Activated T-cell treated with anti-CD3 and anti-CD28 coated beads, Interleukin-2, amount 50 U/mL, for 4 hours (primary cell): ENCODE results near the gene ACACA. TPM values are rescaled to one million over a fixed set of nuclear protein-coding genes. Genes with fewer than 3 reads are reported as not detected.

ENCODE experiments used
- ATAC-seq, 2 donors: fragments of 200-7000 bp; cut with Tn5 transposase; one replicate each; pipeline ENCODE4 v1.10.0; 2021
- DNase-seq: peaks from one replicate; pipeline ENCODE4 v3.0.0-alpha.2; 2020
- H3K27me3 Mint-ChIP-seq: one replicate; pipeline ENCODE4 v1.8.0; 2021; ENCODE audit warnings: low read depth, mixed read lengths
- H3K36me3 Mint-ChIP-seq: one replicate; pipeline ENCODE4 v1.8.0; 2022; ENCODE audit warnings: mixed read lengths; ENCODE audit not compliant: insufficient read depth
- H3K4me1 Mint-ChIP-seq: one replicate; pipeline ENCODE4 v1.8.0; 2021; ENCODE audit warnings: low read depth, mixed read lengths
- H3K4me3 Mint-ChIP-seq: one replicate; pipeline ENCODE4 v1.8.0; 2021; ENCODE audit warnings: mild to moderate bottlenecking, moderate library complexity, mixed read lengths
- H3K9me3 Mint-ChIP-seq: one replicate; pipeline ENCODE4 v1.8.0; 2021; ENCODE audit warnings: mixed read lengths
- total RNA-seq, 3 donors: library from RNA; stranded (reverse); gene quantifications; one replicate each; pipeline ENCODE4 v1.2.1, GENCODE V29; 2021

Gene ACACA
- total RNA-seq, 3 donors from 2014 or later, result 58.7 to 65.5 (median 61.2) TPM

- no peak for ATAC-seq
- no peaks in the 10 kb centered on the region for H3K9me3 Mint-ChIP-seq
- no peak overlapping the region for H3K4me3 Mint-ChIP-seq
These were observed 174.7 kb downstream of the ACACA start for GRCh38 chr17:37231887-37232286.

GRCh38 chr17:37230633-37231032 lies 176.0 kb downstream of the ACACA start:
- no peak for ATAC-seq
- Mint-ChIP-seq H3K4me1 (no peaks in the 10 kb centered on the region), H3K4me3 (no peak overlapping the region), H3K27me3 (no peaks in the 10 kb centered on the region), H3K9me3 (no peaks in the 10 kb centered on the region), H3K36me3 (peaks cover 27% of the 10 kb centered on the region)
- no peak for DNase-seq

More at GRCh38 chr17:37231887-37232286, 174.7 kb downstream of the ACACA start:
- no peaks in the 10 kb centered on the region for H3K27me3 Mint-ChIP-seq
- no peaks in the 10 kb centered on the region for H3K4me1 Mint-ChIP-seq
- DNase-seq, result no peak
- H3K36me3 Mint-ChIP-seq, result peaks cover 27% of the 10 kb centered on the region

GRCh38 chr17:37225465-37225864 lies 181.2 kb downstream of the ACACA start:
- Mint-ChIP-seq H3K9me3 (no peaks in the 10 kb centered on the region), H3K4me1 (no peaks in the 10 kb centered on the region), H3K27me3 (no peaks in the 10 kb centered on the region), H3K36me3 (peaks cover 21% of the 10 kb centered on the region), H3K4me3 (no peak overlapping the region)
- ATAC-seq, result no peak
- DNase-seq, result no peak

GRCh38 chr17:37221865-37222264 lies 184.8 kb downstream of the ACACA start:
- Mint-ChIP-seq H3K9me3 (no peaks in the 10 kb centered on the region), H3K4me3 (no peak overlapping the region), H3K36me3 (peaks cover 23% of the 10 kb centered on the region), H3K27me3 (no peaks in the 10 kb centered on the region), H3K4me1 (no peaks in the 10 kb centered on the region)
- no peak for DNase-seq
- no peak for ATAC-seq

- no peak for ATAC-seq
- Mint-ChIP-seq H3K9me3 (no peaks in the 10 kb centered on the region), H3K27me3 (no peaks in the 10 kb centered on the region), H3K36me3 (peaks cover 20% of the 10 kb centered on the region), H3K4me1 (no peaks in the 10 kb centered on the region), H3K4me3 (no peak overlapping the region)
- DNase-seq, result peak; percentile 5
These were observed 186.1 kb downstream of the ACACA start for GRCh38 chr17:37220607-37220953.

- H3K9me3 Mint-ChIP-seq, result no peaks in the 10 kb centered on the region
- ATAC-seq (no peak), DNase-seq (no peak)
- H3K27me3 Mint-ChIP-seq, result no peaks in the 10 kb centered on the region
- peaks cover 17% of the 10 kb centered on the region for H3K36me3 Mint-ChIP-seq
- no peak overlapping the region for H3K4me3 Mint-ChIP-seq
- H3K4me1 Mint-ChIP-seq, result no peaks in the 10 kb centered on the region
These were observed 186.6 kb downstream of the ACACA start for GRCh38 chr17:37219876-37220606.

- ATAC-seq (no peak), DNase-seq (no peak)
- Mint-ChIP-seq H3K36me3 (peaks cover 17% of the 10 kb centered on the region), H3K9me3 (no peaks in the 10 kb centered on the region), H3K4me1 (no peaks in the 10 kb centered on the region), H3K27me3 (no peaks in the 10 kb centered on the region), H3K4me3 (no peak overlapping the region)
These were observed 187.8 kb downstream of the ACACA start for GRCh38 chr17:37218849-37219248.

GRCh38 chr17:37214416-37214815 lies 192.2 kb downstream of the ACACA start:
- H3K4me1 Mint-ChIP-seq, result no peaks in the 10 kb centered on the region
- H3K4me3 Mint-ChIP-seq, result no peak overlapping the region
- DNase-seq (no peak), ATAC-seq (no peak)
- peaks cover 7% of the 10 kb centered on the region for H3K36me3 Mint-ChIP-seq
- no peaks in the 10 kb centered on the region for H3K9me3 Mint-ChIP-seq
- no peaks in the 10 kb centered on the region for H3K27me3 Mint-ChIP-seq

- no peak for DNase-seq
- H3K4me1 Mint-ChIP-seq, result no peaks in the 10 kb centered on the region
- peaks cover 6% of the 10 kb centered on the region for H3K36me3 Mint-ChIP-seq
These were observed 192.7 kb downstream of the ACACA start for GRCh38 chr17:37213927-37214326.

GRCh38 chr17:37212179-37212578 lies 194.5 kb downstream of the ACACA start:
- ATAC-seq, result no peak
- Mint-ChIP-seq H3K36me3 (peaks cover 11% of the 10 kb centered on the region), H3K9me3 (no peaks in the 10 kb centered on the region), H3K27me3 (no peaks in the 10 kb centered on the region), H3K4me3 (no peak overlapping the region), H3K4me1 (no peaks in the 10 kb centered on the region)
- DNase-seq, result no peak

More at GRCh38 chr17:37213927-37214326, 192.7 kb downstream of the ACACA start:
- no peak for ATAC-seq
- H3K27me3 Mint-ChIP-seq, result no peaks in the 10 kb centered on the region
- H3K9me3 Mint-ChIP-seq, result no peaks in the 10 kb centered on the region
- no peak overlapping the region for H3K4me3 Mint-ChIP-seq

GRCh38 chr17:37211136-37211535 lies 195.5 kb downstream of the ACACA start:
- ATAC-seq (no peak), DNase-seq (no peak)
- H3K4me3 Mint-ChIP-seq, result no peak overlapping the region
- H3K9me3 Mint-ChIP-seq, result no peaks in the 10 kb centered on the region
- no peaks in the 10 kb centered on the region for H3K4me1 Mint-ChIP-seq
- no peaks in the 10 kb centered on the region for H3K27me3 Mint-ChIP-seq
- H3K36me3 Mint-ChIP-seq, result peaks cover 15% of the 10 kb centered on the region

GRCh38 chr17:37207103-37207502 lies 199.5 kb downstream of the ACACA start:
- no peaks in the 10 kb centered on the region for H3K27me3 Mint-ChIP-seq
- H3K4me1 Mint-ChIP-seq, result no peaks in the 10 kb centered on the region
- H3K9me3 Mint-ChIP-seq, result no peaks in the 10 kb centered on the region
- DNase-seq, result no peak
- H3K36me3 Mint-ChIP-seq, result peaks cover 30% of the 10 kb centered on the region
- H3K4me3 Mint-ChIP-seq, result no peak overlapping the region
- no peak for ATAC-seq

- no peaks in the 10 kb centered on the region for H3K9me3 Mint-ChIP-seq
- H3K27me3 Mint-ChIP-seq, result no peaks in the 10 kb centered on the region
- peaks cover 32% of the 10 kb centered on the region for H3K36me3 Mint-ChIP-seq
- no peaks in the 10 kb centered on the region for H3K4me1 Mint-ChIP-seq
- DNase-seq (no peak), ATAC-seq (no peak)
- H3K4me3 Mint-ChIP-seq, result no peak overlapping the region
These were observed 200.3 kb downstream of the ACACA start for GRCh38 chr17:37206299-37206698.

- Mint-ChIP-seq H3K27me3 (no peaks in the 10 kb centered on the region), H3K36me3 (peaks cover 35% of the 10 kb centered on the region), H3K9me3 (no peaks in the 10 kb centered on the region), H3K4me1 (no peaks in the 10 kb centered on the region), H3K4me3 (no peak overlapping the region)
- no peak for DNase-seq
- ATAC-seq, result no peak
These were observed 206.1 kb downstream of the ACACA start for GRCh38 chr17:37200497-37200896.

GRCh38 chr17:37197336-37197735 lies 209.3 kb downstream of the ACACA start:
- Mint-ChIP-seq H3K4me1 (no peaks in the 10 kb centered on the region), H3K4me3 (no peak overlapping the region), H3K9me3 (no peaks in the 10 kb centered on the region), H3K27me3 (no peaks in the 10 kb centered on the region), H3K36me3 (peaks cover 29% of the 10 kb centered on the region)
- ATAC-seq (no peak), DNase-seq (no peak)
